PC-3 (cell line): Measurements from ENCODE around the gene GOLGA6L2.

Experiments
- EZH2 ChIP-seq: fragments of 300-600 bp; sonication (generic); IDR thresholded peaks from one replicate; pipeline ENCODE4 v1.6.1; 2017; ENCODE audit warnings: antibody characterized with exemption, mild to moderate bottlenecking, low read length; ENCODE audit not compliant: unreplicated experiment
- EZH2phosphoT487 ChIP-seq: fragments of 300-600 bp; sonication (generic); IDR thresholded peaks from 2 replicates; pipeline ENCODE4 v1.6.1; 2018; ENCODE audit warnings: mild to moderate bottlenecking, antibody characterized with exemption, low read length, borderline replicate concordance
- TF ChIP-seq, protein P1 (sequence below): fragments of 300-600 bp; sonication (generic); conservative IDR thresholded peaks from 2 replicates; pipeline ENCODE4 v1.5.1; 2017; ENCODE audit warnings: antibody characterized with exemption, low read depth, mild to moderate bottlenecking, low read length

GRCh38 chr15:23472033-23472432 lies 25.0 kb upstream of the GOLGA6L2 start:
- TF ChIP-seq, protein P1, sequence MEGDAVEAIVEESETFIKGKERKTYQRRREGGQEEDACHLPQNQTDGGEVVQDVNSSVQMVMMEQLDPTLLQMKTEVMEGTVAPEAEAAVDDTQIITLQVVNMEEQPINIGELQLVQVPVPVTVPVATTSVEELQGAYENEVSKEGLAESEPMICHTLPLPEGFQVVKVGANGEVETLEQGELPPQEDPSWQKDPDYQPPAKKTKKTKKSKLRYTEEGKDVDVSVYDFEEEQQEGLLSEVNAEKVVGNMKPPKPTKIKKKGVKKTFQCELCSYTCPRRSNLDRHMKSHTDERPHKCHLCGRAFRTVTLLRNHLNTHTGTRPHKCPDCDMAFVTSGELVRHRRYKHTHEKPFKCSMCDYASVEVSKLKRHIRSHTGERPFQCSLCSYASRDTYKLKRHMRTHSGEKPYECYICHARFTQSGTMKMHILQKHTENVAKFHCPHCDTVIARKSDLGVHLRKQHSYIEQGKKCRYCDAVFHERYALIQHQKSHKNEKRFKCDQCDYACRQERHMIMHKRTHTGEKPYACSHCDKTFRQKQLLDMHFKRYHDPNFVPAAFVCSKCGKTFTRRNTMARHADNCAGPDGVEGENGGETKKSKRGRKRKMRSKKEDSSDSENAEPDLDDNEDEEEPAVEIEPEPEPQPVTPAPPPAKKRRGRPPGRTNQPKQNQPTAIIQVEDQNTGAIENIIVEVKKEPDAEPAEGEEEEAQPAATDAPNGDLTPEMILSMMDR: no peak
- TF ChIP-seq EZH2 (no peak), EZH2phosphoT487 (no peak)
